Measurements from ENCODE around the gene MYADML2. TPM values are rescaled to one million over a fixed set of nuclear protein-coding genes. Genes with fewer than 3 reads are reported as not detected.

The MYADML2 gene
- total RNA-seq, 1 donor from 2014 or later = not detected

DNA sequence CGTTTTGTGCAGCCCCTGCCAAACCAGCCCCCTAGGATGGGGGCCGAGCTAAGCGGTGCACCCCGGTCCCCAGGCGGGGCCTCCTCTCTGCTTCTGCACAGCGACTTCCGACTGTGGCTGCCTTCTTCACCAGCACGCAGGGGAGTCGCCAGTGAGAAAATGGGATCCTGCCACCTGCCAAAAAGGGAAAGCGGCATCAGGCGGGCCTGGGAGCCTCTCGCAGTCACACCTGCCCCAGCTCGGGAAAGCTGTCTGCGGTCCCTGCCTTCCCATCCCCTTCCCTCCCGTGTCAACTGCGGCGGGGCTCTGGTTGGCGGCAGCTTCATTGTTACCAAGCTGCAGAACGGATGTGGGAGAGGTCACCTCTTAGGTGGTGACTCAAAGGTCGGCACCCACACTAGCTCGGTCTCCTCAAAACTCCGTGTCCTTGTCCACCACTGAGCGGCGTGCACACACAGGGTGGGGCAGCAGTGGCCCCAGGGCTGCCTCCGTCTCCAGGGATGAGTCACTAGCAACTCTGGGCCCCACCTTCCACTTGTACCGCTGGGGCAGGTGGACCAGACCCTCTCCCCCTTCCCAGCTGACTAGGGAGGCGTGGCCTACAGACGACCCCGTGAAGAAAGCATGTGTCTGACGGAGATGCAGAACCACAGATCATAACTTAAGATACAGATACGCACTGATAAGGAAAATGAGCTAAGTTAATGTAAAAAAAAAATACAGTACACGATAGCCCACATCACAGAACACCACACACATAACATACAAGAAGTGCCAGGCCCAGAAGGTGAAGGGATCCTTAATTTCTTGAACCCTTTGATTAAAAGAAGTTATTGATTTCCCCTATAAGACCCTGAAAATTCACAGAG is 34.4 kb downstream of the MYADML2 start:
- no peak for DNase-seq (ENCODE audit: low read depth in 2 of 2)

DNA sequence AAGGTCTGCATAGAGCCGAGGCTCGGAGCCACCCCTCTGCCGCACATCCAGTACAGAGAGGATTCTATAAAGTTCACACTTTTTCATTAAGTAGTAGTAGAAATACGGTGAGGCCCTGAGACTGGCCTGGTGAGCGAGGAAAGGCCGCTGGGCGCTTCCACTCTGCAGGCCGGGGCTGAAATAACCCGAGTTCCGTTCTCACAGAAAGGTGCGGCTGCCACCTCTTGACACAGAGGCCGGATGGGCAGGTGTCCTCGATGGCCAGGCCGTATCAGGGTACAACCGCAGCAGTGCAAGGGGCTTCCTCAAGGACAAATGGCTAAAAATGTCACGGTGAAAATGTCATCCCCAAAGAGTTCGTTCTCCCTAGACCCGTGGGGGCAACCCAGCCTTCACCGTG is 35.1 kb downstream of the MYADML2 start:
- no peak for DNase-seq (ENCODE audit: low read depth in 2 of 2)

- peak; percentile 85 to 93 for DNase-seq (ENCODE audit: low read depth in 2 of 2)
Measured at GRCh38 chr17:81911277-81911961, 35.6 kb downstream of the MYADML2 start, which contains the start of gene PCYT2. Gene PCYT2, minus strand, starts transcription at chr17:81911399. Its CDS starts 44 bp downstream, at chr17:81911355.

DNA sequence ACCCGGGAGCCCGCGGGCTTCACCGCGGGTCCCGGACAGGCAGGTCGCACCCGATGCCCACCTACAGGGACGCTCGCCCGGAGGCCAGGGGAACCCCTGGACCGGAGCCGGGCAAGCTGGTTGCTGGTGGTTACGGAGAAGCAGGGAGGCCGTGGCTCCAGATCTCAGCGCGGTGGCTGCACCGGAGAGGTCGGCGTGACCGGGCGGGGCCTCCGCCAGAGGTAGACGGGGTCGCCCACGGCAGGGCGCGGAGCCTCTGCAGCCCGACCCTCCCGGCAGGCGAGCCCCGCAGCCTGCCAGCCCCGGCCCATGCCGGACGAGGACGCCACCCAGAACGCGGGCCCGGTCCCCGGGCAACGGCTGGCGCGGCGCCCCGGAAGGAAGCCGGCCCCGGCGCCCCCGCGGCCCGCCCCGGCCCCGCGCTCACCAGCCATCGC is 36.2 kb downstream of the MYADML2 start:
- no peak for DNase-seq (ENCODE audit: low read depth in 2 of 2)

DNA sequence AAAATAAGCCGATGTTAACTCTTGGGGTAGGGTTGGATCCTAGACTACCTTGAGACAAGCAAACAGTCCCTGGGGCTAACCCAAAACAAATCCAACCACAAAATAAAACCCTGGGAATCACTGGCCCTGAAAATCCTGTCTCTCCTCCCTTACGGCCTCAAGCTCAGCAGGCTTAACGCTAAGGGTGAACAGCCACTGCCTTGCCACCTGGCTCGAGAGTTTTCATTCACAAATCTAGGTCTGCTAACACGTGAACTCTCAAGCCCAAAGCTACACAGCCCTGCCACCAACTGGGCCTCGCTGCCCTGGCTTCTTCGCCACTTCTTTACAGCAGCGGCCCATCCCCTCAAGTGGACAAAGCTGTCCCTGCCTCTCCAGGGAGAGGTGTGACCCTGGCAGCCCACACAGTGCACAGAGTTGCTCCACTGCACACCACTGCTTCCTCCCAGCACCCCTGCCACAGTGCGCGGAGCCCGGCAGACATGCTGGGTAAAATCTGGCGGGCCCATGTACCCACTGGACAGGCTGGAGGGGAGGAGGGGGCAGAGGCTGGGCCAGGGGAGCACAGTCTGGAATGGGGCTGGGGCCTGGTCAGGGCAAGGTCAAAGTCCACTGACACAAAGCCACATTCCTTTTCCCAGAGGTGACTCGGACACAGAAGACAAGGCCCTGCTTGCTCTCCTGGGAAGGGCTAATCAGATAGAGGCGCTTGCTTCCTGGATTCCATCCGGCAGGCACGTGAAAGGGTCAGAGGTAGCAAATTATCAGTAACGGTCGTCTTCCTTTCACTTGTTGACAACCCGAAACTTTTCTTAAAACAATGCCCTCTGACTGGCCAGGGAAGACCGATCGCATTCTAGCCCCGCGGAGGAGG is 36.8 kb downstream of the MYADML2 start:
- DNase-seq (ENCODE audit: low read depth in 2 of 2) = peak; percentile 22 to 38

GRCh38 chr17:81909231-81909630 is 37.8 kb downstream of the MYADML2 start:
- no peak for DNase-seq (ENCODE audit: low read depth in 2 of 2)

DNA sequence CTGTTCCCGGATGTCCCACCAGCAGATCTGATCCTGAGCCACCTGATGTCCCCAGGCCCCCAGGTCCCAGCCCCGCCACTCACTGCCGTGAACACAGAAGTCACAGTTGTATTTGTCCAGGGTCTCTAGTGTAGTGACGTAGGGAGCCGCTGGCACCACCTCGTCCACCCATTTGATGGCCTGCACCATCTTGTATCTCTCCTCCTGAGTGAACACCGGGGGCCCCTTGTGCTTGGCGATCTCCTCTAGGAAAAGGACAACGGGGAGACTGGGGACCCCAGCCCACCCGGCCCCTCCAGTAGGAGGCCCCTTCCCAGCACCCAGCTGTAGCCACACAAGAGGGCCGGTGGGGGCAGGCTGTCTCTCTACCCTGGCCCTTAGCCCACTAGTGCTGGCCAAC is 38.2 kb downstream of the MYADML2 start:
- DNase-seq (ENCODE audit: low read depth in 2 of 2) = no peak

DNA sequence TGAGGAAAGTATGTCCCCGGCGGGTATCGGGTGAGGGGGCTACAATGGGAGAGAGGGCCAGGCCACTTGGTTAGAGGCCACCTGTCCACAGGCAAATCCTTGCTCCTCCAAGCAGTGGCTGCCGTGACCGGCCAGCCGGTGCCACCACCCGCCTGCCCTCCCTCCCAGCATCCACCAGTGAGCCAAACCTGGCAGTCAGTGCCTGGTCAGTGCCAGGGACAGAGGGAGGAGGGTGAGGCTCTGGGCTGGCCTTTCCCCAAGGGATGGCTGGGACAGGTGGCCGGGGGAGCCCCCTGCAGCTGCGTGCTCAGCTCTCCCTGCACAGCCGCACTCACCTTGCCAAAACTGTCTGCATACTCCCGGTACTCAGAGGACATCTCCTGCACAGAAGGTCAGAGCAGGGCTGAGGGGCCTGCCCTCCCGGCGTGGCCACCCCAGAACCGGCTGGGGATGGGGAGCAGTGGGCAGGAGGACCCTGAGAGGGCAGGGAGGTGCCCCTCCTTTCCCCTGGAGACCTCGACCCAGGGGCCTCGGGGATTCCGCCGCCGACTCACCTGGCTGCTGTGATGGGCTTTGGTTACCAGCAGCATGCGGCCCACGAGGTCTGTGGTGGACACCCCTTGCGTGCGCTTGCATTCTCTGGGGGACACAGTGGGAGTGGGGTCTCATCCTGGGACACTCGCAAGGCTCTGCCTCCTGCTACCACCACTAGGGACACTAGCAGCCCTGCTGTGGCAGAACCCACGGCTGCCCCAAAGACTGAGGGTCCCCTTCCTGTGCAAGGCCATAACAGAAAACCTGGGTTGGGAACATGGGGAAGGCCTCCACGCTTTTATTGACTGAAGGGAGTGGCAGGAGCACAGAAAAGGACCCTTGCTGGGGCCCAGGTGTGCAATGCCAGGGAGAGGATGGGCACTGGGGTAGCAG is 39.6 kb downstream of the MYADML2 start:
- no peak for DNase-seq (ENCODE audit: low read depth in 2 of 2)

DNA sequence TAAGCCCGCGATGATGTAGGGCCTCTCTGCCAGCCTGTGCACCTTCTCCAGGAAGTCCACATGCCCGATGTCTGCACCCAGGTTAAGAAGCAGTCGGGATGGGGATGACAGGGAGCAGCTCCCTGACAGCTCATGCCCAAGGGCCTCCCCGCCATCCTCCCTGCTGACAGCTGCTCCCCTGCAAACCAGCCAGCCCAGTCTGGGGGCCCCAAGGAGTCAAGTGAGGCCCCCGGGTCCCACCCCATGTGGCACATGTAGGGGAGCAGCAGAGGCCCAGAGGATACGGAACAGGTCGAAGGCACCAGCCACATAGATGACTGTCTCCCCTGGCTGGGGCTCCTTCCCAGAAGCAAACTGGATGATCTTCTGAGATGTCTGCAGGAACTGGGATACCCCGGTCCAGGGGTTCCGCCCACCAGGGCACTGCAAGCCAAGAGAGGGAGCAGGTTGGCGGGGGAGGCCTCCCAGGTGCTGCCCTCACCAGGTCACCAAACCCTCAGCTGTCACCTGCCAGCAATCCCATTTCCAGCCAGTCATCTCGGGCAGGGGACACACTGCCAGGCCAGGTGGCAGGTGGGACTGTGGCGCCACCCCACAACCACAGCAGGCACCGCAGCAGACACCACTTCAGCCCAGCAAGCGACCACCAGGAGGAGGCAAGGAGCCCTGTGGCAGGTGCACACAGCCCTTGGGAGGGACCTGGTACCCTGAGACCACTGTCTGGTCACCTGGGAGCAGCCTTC is 40.4 kb downstream of the MYADML2 start:
- no peak for DNase-seq (ENCODE audit: low read depth in 2 of 2)

DNA sequence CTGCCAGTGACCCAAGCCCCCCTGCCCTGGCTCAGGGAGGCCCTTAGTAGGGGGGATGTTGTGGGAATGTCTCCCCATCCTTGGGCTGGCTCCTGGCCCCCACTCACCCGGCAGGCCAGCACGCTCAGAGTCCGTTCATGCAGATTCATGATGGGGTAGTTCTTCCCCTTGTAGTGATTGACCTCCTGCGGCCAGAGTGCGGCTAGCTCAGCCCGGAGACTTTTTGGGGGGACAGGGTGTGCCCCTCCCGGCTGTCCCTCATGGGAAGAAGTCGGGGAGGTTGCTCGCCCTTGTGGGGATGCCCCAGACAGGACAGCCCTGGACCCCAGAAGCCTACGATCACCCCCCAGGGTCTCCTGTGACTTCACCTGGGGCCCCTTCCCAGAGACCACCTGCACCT is 41.0 kb downstream of the MYADML2 start:
- no peak for DNase-seq (ENCODE audit: low read depth in 2 of 2)

DNA sequence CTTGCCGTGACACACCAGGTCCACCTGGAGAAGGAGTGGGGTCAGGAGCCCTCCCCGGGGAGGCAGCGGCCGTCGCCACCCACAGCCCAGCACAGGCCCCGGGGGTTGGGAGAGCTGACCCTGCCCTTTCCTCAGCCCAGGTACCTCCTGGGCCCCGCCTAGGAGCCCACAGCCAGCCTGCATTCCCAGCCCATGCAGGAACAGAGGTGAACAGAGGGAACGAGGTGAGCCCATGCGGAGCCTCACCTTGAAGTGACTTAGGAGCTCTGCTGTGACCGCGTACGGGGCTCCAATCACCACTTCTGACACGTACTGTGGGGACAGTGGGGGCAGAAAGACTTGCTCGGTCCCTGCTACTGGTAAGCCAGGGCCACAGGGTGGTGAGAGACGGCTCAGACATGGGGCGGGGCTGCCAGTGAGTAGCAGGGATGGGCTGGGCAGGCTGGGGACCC is 41.6 kb downstream of the MYADML2 start:
- no peak for DNase-seq (ENCODE audit: low read depth in 2 of 2)

DNA sequence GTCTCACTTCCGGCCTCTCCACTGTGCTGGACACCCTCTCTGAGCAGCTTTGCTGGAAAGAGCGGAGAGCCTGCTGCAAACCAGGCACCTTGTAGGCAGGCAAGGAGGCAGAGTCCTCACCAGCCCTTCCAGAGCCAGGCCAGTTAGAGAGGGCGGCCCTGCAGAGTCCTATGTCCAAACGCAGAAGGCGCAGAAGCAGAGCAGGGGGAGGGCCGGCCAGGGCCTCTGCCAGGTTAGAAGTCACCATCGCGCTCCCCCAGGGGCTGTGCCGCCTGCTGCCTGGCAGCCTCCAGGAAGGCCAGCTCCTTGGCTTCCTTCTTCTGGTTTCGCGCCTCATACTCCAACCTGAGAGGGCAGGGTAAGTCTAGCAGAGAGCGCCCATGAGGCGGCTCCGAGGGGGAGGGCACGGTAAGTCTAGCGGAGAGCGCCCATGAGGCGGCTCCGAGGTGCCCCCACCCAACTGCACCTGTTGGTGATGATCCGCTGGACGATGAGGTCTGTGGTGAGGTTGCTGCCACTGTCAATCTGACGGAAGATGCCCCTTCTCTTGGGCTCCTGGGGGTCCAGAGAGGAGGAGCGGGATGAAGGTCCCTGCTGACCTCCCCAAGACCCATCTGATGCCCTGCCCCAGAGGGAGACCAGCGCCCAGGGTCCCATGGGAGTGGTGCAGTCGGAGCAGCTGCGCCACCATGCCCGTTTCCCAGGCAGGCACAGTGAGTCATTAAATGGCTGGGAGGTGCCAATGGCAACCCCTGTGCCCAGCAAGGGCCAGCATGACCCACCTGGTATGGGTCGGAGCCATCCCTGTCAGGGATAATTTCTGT is 42.2 kb downstream of the MYADML2 start:
- no peak for DNase-seq (ENCODE audit: low read depth in 2 of 2)

GRCh38 chr17:81903896-81904599 is 43.0 kb downstream of the MYADML2 start:
- no peak for DNase-seq (ENCODE audit: low read depth in 2 of 2)

- no peak for DNase-seq (ENCODE audit: low read depth in 2 of 2)
Measured at GRCh38 chr17:81903415-81903831, 43.6 kb downstream of the MYADML2 start.

GRCh38 chr17:81902653-81903414 is 44.2 kb downstream of the MYADML2 start:
- DNase-seq (ENCODE audit: low read depth in 2 of 2) = no peak

GRCh38 chr17:81902023-81902652 is 44.9 kb downstream of the MYADML2 start, which contains the start of gene NPB:
Gene NPB, plus strand, starts transcription at chr17:81902238. Its CDS starts 40 bp downstream, at chr17:81902278.
- DNase-seq (ENCODE audit: low read depth in 2 of 2) = peak; percentile 11 to 51

Measured in lung microvascular endothelial cell (primary cell).